Embryonic facial prominence (tissue), 1 donor: ENCODE data around the gene FOXO6.

Experiments used
- DNase-seq: peaks from one replicate; pipeline ENCODE4 v3.0.0-alpha.2; 2016; ENCODE audit errors: extremely low spot score

Gene FOXO6

GRCh38 chr1:41383094-41383852, 22.0 kb downstream of the FOXO6 start:
- peak; percentile 43 for DNase-seq

GRCh38 chr1:41384579-41384978, 23.3 kb downstream of the FOXO6 start:
- no peak for DNase-seq

GRCh38 chr1:41385398-41386195, 24.4 kb downstream of the FOXO6 start:
- no peak for DNase-seq

GRCh38 chr1:41386196-41386663, 25.0 kb downstream of the FOXO6 start:
- no peak for DNase-seq

GRCh38 chr1:41387667-41388091, 26.4 kb downstream of the FOXO6 start:
- DNase-seq = peak; percentile 39

GRCh38 chr1:41388510-41388909, 27.3 kb downstream of the FOXO6 start:
- no peak for DNase-seq

GRCh38 chr1:41389009-41389408, 27.8 kb downstream of the FOXO6 start:
- no peak for DNase-seq

- DNase-seq = no peak
These were observed 28.9 kb downstream of the FOXO6 start for GRCh38 chr1:41390166-41390565.

- DNase-seq = no peak
These were observed 29.3 kb downstream of the FOXO6 start for GRCh38 chr1:41390573-41390972.

- no peak for DNase-seq
These were observed 30.7 kb downstream of the FOXO6 start for GRCh38 chr1:41391834-41392527.

- DNase-seq = no peak
These were observed 31.3 kb downstream of the FOXO6 start for GRCh38 chr1:41392528-41392924.

GRCh38 chr1:41393716-41394368, 32.6 kb downstream of the FOXO6 start:
- no peak for DNase-seq

GRCh38 chr1:41394369-41394744, 33.1 kb downstream of the FOXO6 start:
- no peak for DNase-seq

- no peak for DNase-seq
These were observed 34.0 kb downstream of the FOXO6 start for GRCh38 chr1:41394959-41395956.

GRCh38 chr1:41396084-41396483, 34.9 kb downstream of the FOXO6 start:
- DNase-seq = no peak

GRCh38 chr1:41397020-41397419, 35.8 kb downstream of the FOXO6 start:
- DNase-seq = no peak

- no peak for DNase-seq
These were observed 36.6 kb downstream of the FOXO6 start for GRCh38 chr1:41397753-41398330.

GRCh38 chr1:41399145-41399795, 38.0 kb downstream of the FOXO6 start:
- no peak for DNase-seq

- no peak for DNase-seq
These were observed 39.0 kb downstream of the FOXO6 start for GRCh38 chr1:41400225-41400624.

- DNase-seq = no peak
These were observed 40.7 kb downstream of the FOXO6 start for GRCh38 chr1:41401899-41402298.
